Lower leg skin (tissue), 3 donors: ENCODE measurements around the gene TBX10.

Source experiments
- POLR2A ChIP-seq, 2 donors: fragments of 450-650 bp; IDR thresholded peaks; one replicate each; pipeline ENCODE4 v1.6.1; 2016 to 2017; ENCODE audit warnings: antibody characterized with exemption in 2 of 2, mild to moderate bottlenecking in 1 of 2, moderate library complexity in 1 of 2
- TF ChIP-seq, protein P1 (sequence below), 3 donors: fragments of 450-650 bp; IDR thresholded peaks; one replicate each; pipeline ENCODE4 v1.5.1; 2016; ENCODE audit warnings: antibody characterized with exemption in 3 of 3, mild to moderate bottlenecking in 3 of 3, moderate library complexity in 2 of 3

DNA sequence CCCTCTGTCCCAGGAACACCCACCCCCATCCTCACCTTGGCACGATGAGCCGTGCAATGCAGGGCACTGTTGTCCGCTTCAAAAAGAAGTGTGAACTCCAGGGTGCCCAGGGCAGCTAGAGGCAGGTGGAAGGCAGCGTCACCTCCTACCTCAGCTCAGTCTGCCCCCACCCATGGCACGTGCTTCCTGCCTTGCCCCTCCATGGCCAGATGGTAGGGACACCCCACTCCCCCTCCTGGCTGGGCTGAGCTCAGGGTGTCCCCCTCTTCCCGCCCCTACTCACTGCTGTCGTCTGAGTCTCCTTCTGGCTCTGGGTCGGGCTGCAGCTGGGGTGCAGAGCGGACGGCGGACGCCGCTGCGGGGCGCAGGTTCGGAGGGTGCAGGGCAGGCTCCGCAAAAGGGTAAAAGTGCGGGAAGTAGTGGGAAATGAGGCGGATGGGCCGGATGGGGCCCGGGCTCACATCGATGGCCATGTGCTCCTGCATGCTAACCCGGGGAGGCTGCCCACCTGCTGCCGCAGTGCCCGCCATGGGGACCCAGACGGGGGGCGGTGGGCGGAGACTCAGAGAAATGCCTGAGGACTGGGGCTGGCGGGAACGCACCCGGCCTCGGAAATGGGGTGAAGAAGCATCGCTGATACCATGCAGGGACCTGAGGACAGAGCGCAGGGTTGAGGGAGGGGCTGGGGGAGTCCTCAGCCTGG, 23.7 kb downstream of the TBX10 start:
- TF ChIP-seq, protein P1, sequence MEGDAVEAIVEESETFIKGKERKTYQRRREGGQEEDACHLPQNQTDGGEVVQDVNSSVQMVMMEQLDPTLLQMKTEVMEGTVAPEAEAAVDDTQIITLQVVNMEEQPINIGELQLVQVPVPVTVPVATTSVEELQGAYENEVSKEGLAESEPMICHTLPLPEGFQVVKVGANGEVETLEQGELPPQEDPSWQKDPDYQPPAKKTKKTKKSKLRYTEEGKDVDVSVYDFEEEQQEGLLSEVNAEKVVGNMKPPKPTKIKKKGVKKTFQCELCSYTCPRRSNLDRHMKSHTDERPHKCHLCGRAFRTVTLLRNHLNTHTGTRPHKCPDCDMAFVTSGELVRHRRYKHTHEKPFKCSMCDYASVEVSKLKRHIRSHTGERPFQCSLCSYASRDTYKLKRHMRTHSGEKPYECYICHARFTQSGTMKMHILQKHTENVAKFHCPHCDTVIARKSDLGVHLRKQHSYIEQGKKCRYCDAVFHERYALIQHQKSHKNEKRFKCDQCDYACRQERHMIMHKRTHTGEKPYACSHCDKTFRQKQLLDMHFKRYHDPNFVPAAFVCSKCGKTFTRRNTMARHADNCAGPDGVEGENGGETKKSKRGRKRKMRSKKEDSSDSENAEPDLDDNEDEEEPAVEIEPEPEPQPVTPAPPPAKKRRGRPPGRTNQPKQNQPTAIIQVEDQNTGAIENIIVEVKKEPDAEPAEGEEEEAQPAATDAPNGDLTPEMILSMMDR (IDR thresholded peaks at IDR 0.05), result no peak
- no peak for TF ChIP-seq POLR2A (IDR thresholded peaks at IDR 0.05)
